SK-N-DZ (cell line): ENCODE results near the gene GJD2.

Experiments
- DNase-seq: peaks from one replicate; pipeline ENCODE4 v3.0.0-alpha.2; 2015; ENCODE audit warnings: low spot score

GJD2 gene

GRCh38 chr15:34725556-34725955, 29.2 kb downstream of the GJD2 start:
- no peak for DNase-seq

DNA sequence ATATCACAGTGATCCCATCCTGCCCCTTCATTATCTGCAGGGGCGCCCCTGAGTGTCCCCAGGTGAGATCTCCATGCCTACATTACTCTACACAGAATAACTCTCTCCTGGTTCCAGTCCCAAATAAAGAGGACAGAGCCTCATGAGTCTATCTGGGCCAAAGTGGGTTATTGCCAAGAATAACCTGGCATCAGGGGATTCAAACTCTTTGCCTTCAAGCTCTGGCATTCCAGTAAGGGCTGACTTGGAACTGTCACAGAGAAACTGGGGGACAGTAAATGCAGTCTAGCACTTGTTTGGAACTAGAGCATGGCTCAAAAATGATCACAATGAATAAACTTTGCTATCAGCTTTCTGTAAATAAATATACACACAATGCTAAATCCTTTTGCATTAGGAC, 30.3 kb downstream of the GJD2 start:
- DNase-seq: no peak

DNA sequence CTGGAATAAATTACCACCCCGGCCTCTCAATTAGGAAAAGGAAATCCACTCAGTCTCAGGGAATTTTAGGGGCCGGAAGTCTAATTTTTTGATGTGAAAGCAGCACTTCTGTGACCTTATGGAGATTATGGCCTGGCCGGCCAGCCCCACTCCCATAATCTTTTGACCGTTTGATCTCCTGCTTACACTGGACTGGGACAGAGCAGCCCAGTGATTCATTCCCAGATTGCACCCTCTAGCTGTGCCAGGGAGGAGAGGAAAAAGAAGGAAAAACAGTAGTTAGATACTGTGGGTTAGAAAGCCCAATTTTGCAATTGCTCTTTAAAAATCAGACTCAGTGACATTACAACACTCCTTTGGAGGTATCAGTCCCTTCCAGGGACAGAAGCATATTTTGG, 32.4 kb downstream of the GJD2 start:
- peak; percentile 64 for DNase-seq

- DNase-seq: peak; percentile 79
Observed at GRCh38 chr15:34721802-34722438, 32.9 kb downstream of the GJD2 start.

DNA sequence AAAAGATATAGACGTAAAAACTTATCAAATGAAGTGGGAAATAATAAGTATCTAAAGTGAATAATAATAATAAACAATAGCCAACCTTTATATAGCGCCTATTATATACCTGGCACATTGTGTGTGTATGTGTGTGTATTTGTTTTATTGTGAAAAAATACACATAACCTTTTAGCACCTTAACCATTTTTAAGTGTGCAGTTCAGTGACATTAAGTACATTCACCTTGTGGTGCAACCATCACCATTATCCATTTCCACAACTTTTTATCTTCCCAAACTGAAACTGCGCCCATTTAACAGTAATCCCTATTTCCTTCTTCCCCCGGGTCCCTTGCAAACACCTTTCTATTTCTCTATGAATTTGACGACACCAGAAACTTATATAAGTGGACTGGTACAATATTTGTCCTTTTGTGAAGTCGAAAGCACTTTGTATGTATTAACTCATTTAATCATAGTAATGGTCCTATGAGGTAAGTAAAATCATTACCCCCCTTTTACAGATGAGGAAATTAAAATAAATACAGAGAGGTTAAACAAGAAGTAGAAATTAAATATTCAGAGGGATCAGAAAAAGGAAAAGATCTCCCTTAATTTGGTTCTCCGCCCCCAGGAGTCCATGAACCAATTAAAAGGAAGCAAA, 33.5 kb downstream of the GJD2 start:
- no peak for DNase-seq

DNA sequence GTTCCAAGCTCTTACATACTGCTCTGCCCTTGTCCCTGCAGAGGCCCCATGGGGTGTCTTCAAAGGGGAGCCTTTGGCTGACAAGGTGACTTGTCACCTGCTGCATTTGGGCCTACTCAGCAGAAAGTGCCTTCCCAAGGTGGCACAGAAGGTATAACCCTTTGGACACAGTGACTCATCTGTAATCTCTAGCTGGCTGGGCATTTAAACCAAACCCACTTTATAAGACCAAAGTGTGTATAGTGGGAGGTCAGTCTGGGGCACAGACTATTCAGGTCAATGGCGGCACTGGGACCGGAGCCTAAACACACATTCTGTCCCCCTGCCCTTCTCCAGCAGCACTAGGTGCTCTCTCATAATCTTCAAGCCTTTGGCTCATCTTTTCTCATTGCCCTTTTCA, 35.1 kb downstream of the GJD2 start:
- no peak for DNase-seq

- DNase-seq: no peak
Observed at GRCh38 chr15:34718681-34719665, 35.8 kb downstream of the GJD2 start.

DNA sequence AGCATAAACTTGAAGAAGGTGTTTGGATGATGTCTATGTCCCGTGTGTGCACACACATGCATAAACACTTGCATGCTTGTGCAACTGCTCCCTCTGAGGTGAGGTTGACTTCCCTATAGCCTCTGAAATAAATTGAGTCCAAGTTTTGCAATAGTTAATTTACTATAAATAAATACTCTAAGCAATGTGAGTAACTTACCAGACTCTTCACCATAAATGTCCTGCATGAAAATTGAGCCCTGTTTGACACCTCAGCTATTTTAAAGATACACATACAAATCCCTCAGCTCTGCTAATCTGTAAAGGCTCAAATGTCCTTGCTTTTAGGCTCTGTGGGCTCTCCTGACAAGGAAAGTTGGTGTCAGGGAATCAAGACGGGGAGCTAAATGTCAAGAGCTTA, 37.1 kb downstream of the GJD2 start:
- DNase-seq: no peak

- no peak for DNase-seq
Observed at GRCh38 chr15:34716111-34716510, 38.7 kb downstream of the GJD2 start.

- no peak for DNase-seq
Observed at GRCh38 chr15:34714476-34715121, 40.2 kb downstream of the GJD2 start.

DNA sequence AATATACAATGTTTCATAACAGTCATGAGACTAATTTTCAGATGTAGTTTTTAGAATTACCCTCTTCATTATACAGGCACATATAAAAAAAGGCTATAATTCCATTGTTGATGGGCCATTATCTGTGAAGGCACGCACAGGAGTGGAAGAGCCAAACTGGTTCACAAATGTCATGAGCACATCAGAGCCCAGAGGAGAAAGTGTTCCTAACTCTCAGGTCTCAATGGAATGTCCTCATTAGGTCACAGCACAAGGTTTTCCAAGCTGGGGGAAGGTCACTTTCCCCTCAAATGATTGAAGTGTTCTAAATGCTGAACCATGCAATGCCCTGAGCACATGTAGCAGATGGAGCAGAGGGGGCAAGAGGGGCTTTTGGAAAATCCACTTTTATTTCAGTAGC, 41.2 kb downstream of the GJD2 start:
- no peak for DNase-seq

DNA sequence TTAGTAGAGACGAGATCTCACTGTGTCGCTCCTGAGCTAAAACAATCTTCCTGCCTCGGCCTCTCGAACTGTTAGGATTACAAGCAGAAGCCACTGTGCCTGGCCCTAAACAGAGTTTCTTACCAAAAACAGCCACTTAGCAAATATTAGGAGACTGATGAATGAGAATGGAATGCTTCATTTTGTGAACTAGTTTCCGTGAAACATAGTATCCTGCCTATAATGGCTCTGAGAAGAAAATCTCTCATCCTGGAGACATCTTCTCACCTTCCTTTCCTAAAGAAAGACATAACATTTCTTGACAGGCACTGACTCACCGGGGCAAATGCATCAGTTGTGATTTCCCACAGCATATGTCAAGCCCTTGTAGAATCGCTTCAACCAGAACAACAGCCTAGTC, 44.9 kb downstream of the GJD2 start:
- no peak for DNase-seq

DNA sequence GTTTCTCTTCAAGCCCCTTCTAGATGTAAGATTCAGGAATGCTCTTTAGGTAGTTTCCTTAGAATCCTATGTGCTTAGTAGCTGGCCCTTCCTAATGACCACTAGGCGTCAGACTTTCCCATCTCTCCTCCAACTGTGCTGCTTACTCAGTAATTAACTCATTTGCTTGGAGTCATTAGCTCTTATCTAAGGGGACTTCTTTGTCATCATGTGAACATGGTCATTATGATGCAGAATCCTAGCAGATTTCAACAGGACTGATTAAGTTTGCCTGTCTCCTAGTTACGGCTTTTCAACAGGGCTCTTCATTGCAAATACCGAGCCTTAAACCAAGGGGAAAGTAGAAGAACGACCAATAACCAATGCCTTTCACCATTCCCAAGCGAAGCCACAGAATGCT, 46.4 kb downstream of the GJD2 start:
- DNase-seq: peak; percentile 49

GRCh38 chr15:34701536-34701935, 53.3 kb downstream of the GJD2 start:
- no peak for DNase-seq
